CMK (cell line): ENCODE results near the gene LUM.

Experiments used
- DNase-seq: peaks from one replicate; pipeline ENCODE4 v3.0.0-alpha.2; 2010; ENCODE audit warnings: low read depth

LUM gene

GRCh38 chr12:91111366-91112325 is at the start of gene LUM:
Gene LUM, minus strand, starts transcription at chr12:91111494. Its CDS starts 2,515 bp downstream, at chr12:91108979.
- DNase-seq: no peak

GRCh38 chr12:91161009-91161408 is 49.7 kb upstream of the LUM start:
- no peak for DNase-seq

- no peak for DNase-seq
Observed at GRCh38 chr12:91155990-91156389, 44.7 kb upstream of the LUM start.

- no peak for DNase-seq
Observed at GRCh38 chr12:91154131-91154530, 42.8 kb upstream of the LUM start.

- DNase-seq: no peak
Observed at GRCh38 chr12:91144053-91144452, 32.8 kb upstream of the LUM start.

GRCh38 chr12:91143206-91143605 is 31.9 kb upstream of the LUM start:
- no peak for DNase-seq

GRCh38 chr12:91142221-91142631 is 30.9 kb upstream of the LUM start:
- no peak for DNase-seq

- no peak for DNase-seq
Observed at GRCh38 chr12:91140026-91140931, 29.0 kb upstream of the LUM start.

GRCh38 chr12:91139286-91139685 is 28.0 kb upstream of the LUM start:
- DNase-seq: no peak

GRCh38 chr12:91138337-91138920 is 27.1 kb upstream of the LUM start:
- no peak for DNase-seq

GRCh38 chr12:91133871-91134270 is 22.6 kb upstream of the LUM start:
- no peak for DNase-seq

GRCh38 chr12:91129662-91130362 is 18.5 kb upstream of the LUM start:
- DNase-seq: no peak

GRCh38 chr12:91127751-91128150 is 16.5 kb upstream of the LUM start:
- DNase-seq: no peak

- no peak for DNase-seq
Observed at GRCh38 chr12:91127306-91127705, 16.0 kb upstream of the LUM start.

GRCh38 chr12:91126516-91126915 is 15.2 kb upstream of the LUM start:
- no peak for DNase-seq

GRCh38 chr12:91123236-91123916 is 12.1 kb upstream of the LUM start:
- DNase-seq: no peak

- DNase-seq: no peak
Observed at GRCh38 chr12:91120781-91121180, 9.5 kb upstream of the LUM start.

GRCh38 chr12:91119089-91119488 is 7.8 kb upstream of the LUM start:
- no peak for DNase-seq

GRCh38 chr12:91113621-91114020 is 2.3 kb upstream of the LUM start:
- no peak for DNase-seq

- DNase-seq: no peak
Observed at GRCh38 chr12:91110311-91110924, 876 bp downstream of the LUM start.
